ENCODE data around the gene KCNIP1.

DNA sequence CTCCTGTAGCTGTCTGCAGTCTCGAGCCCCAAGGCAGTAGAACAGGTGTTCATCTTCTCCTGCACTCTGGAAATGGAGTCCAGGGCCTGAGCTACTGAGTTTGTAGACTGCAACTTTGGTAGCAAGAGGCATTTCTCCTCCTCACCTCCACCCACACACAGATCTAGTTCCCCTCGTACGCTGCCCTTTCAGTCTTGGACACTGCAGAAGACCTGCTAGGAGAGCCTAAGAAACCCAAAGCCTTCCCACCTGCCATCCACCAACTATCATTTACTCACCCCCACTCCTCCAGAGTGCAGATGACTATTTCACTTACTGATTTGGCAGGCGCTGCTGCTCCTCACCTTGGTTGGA is 59.0 kb downstream of the KCNIP1 start:
- TF ChIP-seq CTCF (IDR thresholded peaks at IDR 0.05 in 2 of 3, conservative IDR thresholded peaks at IDR 0.05 in 1 of 3; ENCODE audit: borderline replicate concordance in 1 of 3, insufficient read depth in 1 of 3, low read depth in 2 of 3, low read length in 2 of 3) (no peak), POLR2A (IDR thresholded peaks at IDR 0.05; ENCODE audit: borderline replicate concordance, extremely low read depth, insufficient read depth, insufficient read length) (no peak), CBX3 (IDR thresholded peaks at IDR 0.05; ENCODE audit: low read depth) (no peak), CEBPB (IDR thresholded peaks at IDR 0.05; ENCODE audit: low read depth) (no peak), ZNF274 (IDR thresholded peaks at IDR 0.05; ENCODE audit: low read depth, low read length) (no peak), POLR2AphosphoS5 (IDR thresholded peaks at IDR 0.05; ENCODE audit: low read depth, low read length) (no peak)
